H1 (cell line): Measurements from ENCODE around the gene NOL9. TPM values are rescaled to one million over a fixed set of nuclear protein-coding genes. Genes with fewer than 3 reads are reported as not detected.

Source experiments
- CTCF ChIA-PET: fragments of 300-600 bp; sonication (Branson Sonifier 250); formaldehyde crosslinking; loops from one replicate; lab custom pipeline; 2021; ENCODE audit not compliant: partially characterized antibody; lab: Charles Lee
- POLR2A ChIA-PET: fragments of 300-600 bp; sonication (Branson Sonifier 250); formaldehyde crosslinking; loops from one replicate; lab custom pipeline; 2021; ENCODE audit warnings: inconsistent platforms; ENCODE audit not compliant: partially characterized antibody; lab: Charles Lee
- DNase-seq, 2 experiments: peaks; one replicate each; pipeline versions ENCODE4 v3.0.0 to v3.0.0-alpha.2; 2010 to 2022; ENCODE audit warnings: low spot score in 2 of 2, low read depth in 1 of 2, mixed read lengths in 1 of 2
- FAIRE-seq: peaks from 2 replicates; lab custom pipeline; 2011; peaks lifted over from hg19 to GRCh38; lab: Jason Lieb, UNC
- H2AFZ ChIP-seq: 2 replicates; pipeline ENCODE4 v1.8.1; 2012; ENCODE audit warnings: low read length, inconsistent platforms
- H2AK5ac ChIP-seq: 2 replicates; pipeline ENCODE4 v1.6.1; 2013; ENCODE audit warnings: low read depth, low read length
- H2BK120ac ChIP-seq: replicated peaks from 2 replicates; pipeline ENCODE3; 2013; ENCODE audit warnings: low read depth, low read length, inconsistent platforms
- H2BK12ac ChIP-seq: 2 replicates; pipeline ENCODE4 v1.6.1; 2013; ENCODE audit warnings: low read depth, low read length
- H2BK15ac ChIP-seq: 2 replicates; pipeline ENCODE4 v1.6.1; 2013; ENCODE audit warnings: low read length
- H2BK20ac ChIP-seq: 2 replicates; pipeline ENCODE4 v1.6.1; 2013; ENCODE audit warnings: low read length
- H2BK5ac ChIP-seq: 2 replicates; pipeline ENCODE4 v1.6.1; 2013; ENCODE audit warnings: low read depth, low read length
- H3K14ac ChIP-seq: 2 replicates; pipeline ENCODE4 v1.6.1; 2013; ENCODE audit warnings: inconsistent platforms; ENCODE audit not compliant: insufficient read length
- H3K18ac ChIP-seq: 2 replicates; pipeline ENCODE4 v1.6.1; 2013; ENCODE audit warnings: low read length; ENCODE audit errors: extremely low read depth
- H3K23ac ChIP-seq: 2 replicates; pipeline ENCODE4 v1.6.1; 2013; ENCODE audit warnings: inconsistent platforms; ENCODE audit not compliant: insufficient read length
- H3K23me2 ChIP-seq: 2 replicates; pipeline ENCODE4 v1.6.1; 2013; ENCODE audit warnings: low read depth, low read length
- H3K27ac ChIP-seq: 2 replicates; pipeline ENCODE4 v1.6.1; 2011; ENCODE audit warnings: low read depth, low read length, inconsistent platforms
- H3K27me3 ChIP-seq, 4 experiments: replicated peaks in 1 of 4; 1 replicate in 1 of 4; 2 replicates in 3 of 4; pipeline versions ENCODE4 v1.6.1 to v1.8.1; 2011 to 2013; ENCODE audit warnings: low read length in 3 of 4, mild to moderate bottlenecking in 3 of 4, inconsistent platforms in 2 of 4, mixed read lengths in 2 of 4, moderate library complexity in 1 of 4; ENCODE audit not compliant: control insufficient read depth in 3 of 4, insufficient read depth in 3 of 4; ENCODE audit errors: extremely low read depth in 1 of 4
- H3K36me3 ChIP-seq, 4 experiments: 2 replicates each; pipeline versions ENCODE4 v1.6.1 to v1.8.1; 2011 to 2013; ENCODE audit warnings: mild to moderate bottlenecking in 4 of 4, low read length in 3 of 4, moderate library complexity in 2 of 4, control low read depth in 1 of 4, inconsistent platforms in 1 of 4; ENCODE audit not compliant: insufficient read depth in 4 of 4, control insufficient read depth in 2 of 4
- H3K4ac ChIP-seq: replicated peaks from 2 replicates; pipeline ENCODE3; 2013; ENCODE audit warnings: low read length, low read depth, mixed read lengths, inconsistent platforms; ENCODE audit not compliant: insufficient read length
- H3K4me1 ChIP-seq, 4 experiments: replicated peaks in 1 of 4; 1 replicate in 1 of 4; 2 replicates in 3 of 4; pipeline versions ENCODE4 v1.6.1 to v1.8.1; 2011 to 2013; ENCODE audit warnings: low read length in 3 of 4, inconsistent platforms in 2 of 4, mixed read lengths in 1 of 4; ENCODE audit not compliant: insufficient read depth in 4 of 4, control insufficient read depth in 3 of 4
- H3K4me2 ChIP-seq, 2 experiments: 2 replicates each; pipeline versions ENCODE4 v1.6.1 to v1.8.1; 2011 to 2013; ENCODE audit warnings: low read depth in 2 of 2, low read length in 2 of 2, control low read depth in 1 of 2, inconsistent platforms in 1 of 2, mild to moderate bottlenecking in 1 of 2; ENCODE audit not compliant: insufficient read depth in 1 of 2
- H3K4me3 ChIP-seq, 4 experiments: fragments of 200-600, 300-600 bp in 1 of 4; sonication (generic), shearing (Covaris generic), sonication (Bioruptor Twin) in 1 of 4; 2 replicates each; pipeline versions ENCODE4 v1.5.1 to v1.8.1; 2011 to 2016; ENCODE audit warnings: low read length in 4 of 4, low read depth in 3 of 4, control low read depth in 2 of 4, inconsistent platforms in 2 of 4, mild to moderate bottlenecking in 2 of 4, mixed read lengths in 1 of 4, moderate library complexity in 1 of 4; ENCODE audit not compliant: insufficient read depth in 2 of 4; ENCODE audit errors: extremely low read depth in 1 of 4
- H3K56ac ChIP-seq: replicated peaks from 2 replicates; pipeline ENCODE3; 2013; ENCODE audit warnings: low read depth, mild to moderate bottlenecking, mixed read lengths, low read length, inconsistent platforms; ENCODE audit not compliant: insufficient read length
- H3K79me1 ChIP-seq: 2 replicates; pipeline ENCODE4 v1.6.1; 2013; ENCODE audit warnings: low read depth, low read length, control low read depth
- H3K79me2 ChIP-seq, 2 experiments: 2 replicates each; pipeline versions ENCODE4 v1.6.1 to v1.8.1; 2012 to 2013; ENCODE audit warnings: low read length in 2 of 2, mild to moderate bottlenecking in 2 of 2, inconsistent platforms in 1 of 2; ENCODE audit not compliant: insufficient read depth in 2 of 2, control insufficient read depth in 1 of 2
- H3K9ac ChIP-seq, 4 experiments: replicated peaks in 1 of 4; 1 replicate in 1 of 4; 2 replicates in 3 of 4; pipeline versions ENCODE4 v1.6.1 to v1.8.1; 2011 to 2013; ENCODE audit warnings: low read depth in 3 of 4, low read length in 3 of 4, control low read depth in 2 of 4, mild to moderate bottlenecking in 2 of 4, moderate library complexity in 2 of 4, inconsistent platforms in 1 of 4; ENCODE audit errors: extremely low read depth in 1 of 4
- H3K9me3 ChIP-seq, 2 experiments: 2 replicates each; pipeline versions ENCODE4 v1.6.1 to v1.8.1; 2012 to 2013; ENCODE audit warnings: mild to moderate bottlenecking in 2 of 2, moderate library complexity in 2 of 2, control low read depth in 1 of 2, inconsistent platforms in 1 of 2, low read depth in 1 of 2, low read length in 1 of 2, mixed read lengths in 1 of 2; ENCODE audit not compliant: insufficient read depth in 2 of 2
- H4K20me1 ChIP-seq, 2 experiments: replicated peaks in 1 of 2; 2 replicates each; pipeline versions ENCODE3 to v1.8.1; 2011 to 2013; ENCODE audit warnings: inconsistent platforms in 2 of 2, low read length in 2 of 2, mild to moderate bottlenecking in 1 of 2; ENCODE audit not compliant: insufficient read depth in 2 of 2, control insufficient read depth in 1 of 2
- H4K5ac ChIP-seq: 2 replicates; pipeline ENCODE4 v1.6.1; 2013; ENCODE audit warnings: low read length, low read depth, mixed read lengths, inconsistent platforms; ENCODE audit not compliant: insufficient read length
- H4K8ac ChIP-seq: 2 replicates; pipeline ENCODE4 v1.8.0; 2013; ENCODE audit warnings: mild to moderate bottlenecking, moderate library complexity, low read length, inconsistent platforms; ENCODE audit not compliant: insufficient read depth; ENCODE audit errors: extremely low read depth
- H4K91ac ChIP-seq: replicated peaks from 2 replicates; pipeline ENCODE3; 2013; ENCODE audit warnings: low read length, mixed read lengths, inconsistent platforms; ENCODE audit not compliant: insufficient read length
- ATF2 ChIP-seq: IDR thresholded peaks from 2 replicates; pipeline ENCODE4 v1.6.1; 2012; ENCODE audit warnings: low read length, inconsistent platforms
- BCL11A ChIP-seq, 2 experiments: IDR thresholded peaks; one replicate each; pipeline ENCODE4 v1.6.1; 2011; ENCODE audit warnings: low read depth in 2 of 2, low read length in 2 of 2, mild to moderate bottlenecking in 2 of 2
- CTBP2 ChIP-seq: IDR thresholded peaks from 2 replicates; pipeline ENCODE4 v1.7.0; 2011; ENCODE audit warnings: borderline replicate concordance, mild to moderate bottlenecking, moderate library complexity, mixed read lengths, low read length; ENCODE audit not compliant: insufficient read depth, insufficient read length
- EGR1 ChIP-seq: IDR thresholded peaks from 2 replicates; pipeline ENCODE4 v1.6.1; 2011; ENCODE audit warnings: low read depth, low read length, borderline replicate concordance
- FOSL1 ChIP-seq: IDR thresholded peaks from 2 replicates; pipeline ENCODE4 v1.6.1; 2011; ENCODE audit warnings: mild to moderate bottlenecking, low read depth, low read length, moderate library complexity; ENCODE audit not compliant: insufficient read depth
- RXRA ChIP-seq: IDR thresholded peaks from 2 replicates; pipeline ENCODE4 v1.6.1; 2011; ENCODE audit warnings: low read depth, mild to moderate bottlenecking, low read length, moderate library complexity; ENCODE audit not compliant: insufficient read depth
- SIRT6 ChIP-seq: IDR thresholded peaks from one replicate; pipeline ENCODE4 v1.7.1; 2012; ENCODE audit warnings: low read length, inconsistent platforms
- SP2 ChIP-seq: IDR thresholded peaks from 2 replicates; pipeline ENCODE4 v1.6.1; 2012; ENCODE audit warnings: mild to moderate bottlenecking, low read length, inconsistent platforms
- SP4 ChIP-seq: IDR thresholded peaks from 2 replicates; pipeline ENCODE4 v1.6.1; 2012; ENCODE audit warnings: low read length, inconsistent platforms
- TCF12 ChIP-seq: IDR thresholded peaks from 2 replicates; pipeline ENCODE4 v1.6.1; 2011; ENCODE audit warnings: low read depth, mild to moderate bottlenecking, low read length
- USF2 ChIP-seq: IDR thresholded peaks from 2 replicates; pipeline ENCODE4 v1.6.1; 2011; ENCODE audit warnings: low read length, improper control_type of control experiment
- WGBS, 2 experiments: shearing (Covaris generic) in 1 of 2; methylation state at CpG; one replicate each; pipeline versions ENCODE4 v1.1.6 to v1.1.7; 2013 to 2015; ENCODE audit warnings: low lambda C conversion rate in 2 of 2, mixed read lengths in 2 of 2, inconsistent platforms in 1 of 2, low coverage in 1 of 2, missing lambda C conversion rate in 1 of 2; ENCODE audit not compliant: insufficient replicate concordance in 2 of 2, insufficient coverage in 1 of 2, insufficient read length in 1 of 2; ENCODE audit errors: extremely low coverage in 1 of 2, missing lambda C conversion rate in 1 of 2; 5-methylcytosine and 5-hydroxymethylcytosine counted together
- polyA plus RNA-seq, 7 experiments: library from polyadenylated mRNA; depleted of rRNA in 3 of 7; stranded (reverse) in 5 of 7; unstranded in 2 of 7; fragments of >200 nt in 5 of 7; fragments of 200-250 nt in 2 of 7; gene quantifications; 1 replicate in 5 of 7; 2 replicates in 1 of 7; 4 replicates in 1 of 7; pipeline versions ENCODE4 v1.2.1 to v1.2.3, GENCODE V29; 2011 to 2013; ENCODE audit warnings: missing spikeins in 2 of 7, mixed read lengths in 2 of 7
- total RNA-seq: library from RNA; stranded (reverse); fragmentation: NEBNext Ultra II Directional; extraction: Animal tissue kit (Norgen Biotek cat#: 25700); gene quantifications from 2 replicates; pipeline ENCODE4 v1.2.1, GENCODE V29; 2021

Gene NOL9
- total and polyA plus RNA-seq, 2 of the 8 experiments (the other 6 are each of a cell fraction or from before 2014, with no cell fraction given): 17.1 to 38.1 TPM

- peaks cover 0 to 27% (median 4%) of the 10 kb centered on the region in 4 experiments; a peak in 6 of 8 replicates for H3K36me3 ChIP-seq
- H3K4ac ChIP-seq: no peak overlapping the region
- DNase-seq (no peak), FAIRE-seq (no peak)
- no peak overlapping the region for H3K4me2 ChIP-seq
- peaks cover 2 to 30% of the 10 kb centered on the region in 2 experiments for H4K20me1 ChIP-seq
- no peak overlapping the region for H4K91ac ChIP-seq
- H2AFZ ChIP-seq: no peak overlapping the region
- H3K79me1 ChIP-seq: peaks cover 4% of the 10 kb centered on the region
- H3K23me2 ChIP-seq: no peaks in the 10 kb centered on the region
- 0 out of 2 replicates have a peak overlapping the region, but pooled peaks have one; percentile 51 for H4K8ac ChIP-seq
- H2BK12ac ChIP-seq: no peak overlapping the region
- H2BK15ac ChIP-seq: no peak overlapping the region
- H3K18ac ChIP-seq: no peak overlapping the region
- CTCF ChIA-PET: interaction anchor here (1.8 to 2.1 kb wide), 2 partner anchors 32 to 46 kb away, joined by 6 to 7 read pairs; partner anchors contain the start of genes NOL9 and TAS1R1
- no peaks in the 10 kb centered on the region; a peak in 1 of 7 replicates for H3K4me1 ChIP-seq
- H4K5ac ChIP-seq: no peak overlapping the region
- no peaks in the 10 kb centered on the region for H3K9me3 ChIP-seq
- 86% methylated on average over 6 of the region's 11 CpGs; no CpG with 5 or more reads in 1 of the 2 experiments for WGBS, 2 experiments
- no peak overlapping the region for H3K4me3 ChIP-seq
- no peaks in the 10 kb centered on the region for H3K27me3 ChIP-seq
- peaks cover 0 to 5% of the 10 kb centered on the region in 2 experiments; a peak in 1 of 4 replicates for H3K79me2 ChIP-seq
- H3K14ac ChIP-seq: no peak overlapping the region
- POLR2A ChIA-PET: interaction anchor here (1.3 to 17.4 kb wide), 5 partner anchors 8 to 48 kb away, joined by 4 to 196 read pairs (median 4); partner anchors contain the start of genes KLHL21, NOL9, TAS1R1 and THAP3
- H3K23ac ChIP-seq: no peak overlapping the region
- no peak overlapping the region for H2AK5ac ChIP-seq
- no peak overlapping the region for H3K56ac ChIP-seq
- no peak overlapping the region; the same call in 1 of the 2 replicates for H2BK5ac ChIP-seq
- H3K9ac ChIP-seq: no peak overlapping the region
- no peak overlapping the region for H2BK120ac ChIP-seq
- no peak overlapping the region for H3K27ac ChIP-seq
- no peak overlapping the region for H2BK20ac ChIP-seq
- no peak for TF ChIP-seq CTBP2
- no peak for TF ChIP-seq ATF2
- no peak for TF ChIP-seq SP4
- no peak for TF ChIP-seq SIRT6
- TF ChIP-seq SP2: no peak
- no peak for TF ChIP-seq BCL11A (IDR thresholded peaks at IDR 0.05; ENCODE audit: low read depth in 2 of 2, low read length in 2 of 2)
- TF ChIP-seq TCF12: no peak
- no peak for TF ChIP-seq RXRA
- no peak for TF ChIP-seq USF2
- TF ChIP-seq FOSL1: no peak
- no peak for TF ChIP-seq EGR1
Observed at GRCh38 chr1:6586404-6586816, 32.1 kb upstream of the NOL9 start.
